GM12892 (cell line): ENCODE results near the gene TRABD2A.

Source experiments
- DNase-seq: peaks from one replicate; pipeline ENCODE4 v3.0.0; 2011; ENCODE audit not compliant: insufficient read length
- FAIRE-seq: peaks from 2 replicates; lab custom pipeline; 2011; peaks lifted over from hg19 to GRCh38; lab: Jason Lieb, UNC
- POLR2A ChIP-seq: IDR thresholded peaks from 2 replicates; pipeline ENCODE4 v1.6.1; 2011; ENCODE audit warnings: low read depth, low read length, control low read depth
- POLR2AphosphoS5 ChIP-seq: IDR thresholded peaks from 2 replicates; pipeline ENCODE4 v1.6.1; 2011; ENCODE audit warnings: low read depth, low read length, control low read depth
- TAF1 ChIP-seq: IDR thresholded peaks from 2 replicates; pipeline ENCODE4 v1.6.1; 2011; ENCODE audit warnings: low read depth, mild to moderate bottlenecking, control low read depth, low read length, borderline replicate concordance

TRABD2A gene

DNA sequence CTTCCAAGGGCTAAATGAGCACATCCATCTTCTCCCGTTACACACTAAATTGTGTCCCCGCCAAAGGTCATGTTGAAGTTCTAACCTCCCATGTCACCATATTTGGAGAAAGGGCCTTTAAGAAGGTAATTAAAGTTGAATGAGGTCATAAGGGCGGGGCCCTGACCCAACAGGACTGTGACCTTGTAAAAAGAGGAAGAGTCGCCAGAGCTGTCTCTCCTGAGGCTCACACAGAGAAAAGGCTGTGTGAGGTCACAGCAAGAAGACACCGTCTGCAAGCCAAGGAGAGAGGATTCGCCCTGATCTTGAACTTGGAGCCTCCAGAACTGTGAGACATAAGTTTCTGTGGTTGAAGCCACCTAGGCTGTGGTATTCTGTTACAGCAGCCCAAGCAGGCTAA, 24.1 kb downstream of the TRABD2A start:
- TF ChIP-seq POLR2AphosphoS5 (no peak), POLR2A (no peak), TAF1 (no peak)
- FAIRE-seq: no peak
- no peak for DNase-seq

DNA sequence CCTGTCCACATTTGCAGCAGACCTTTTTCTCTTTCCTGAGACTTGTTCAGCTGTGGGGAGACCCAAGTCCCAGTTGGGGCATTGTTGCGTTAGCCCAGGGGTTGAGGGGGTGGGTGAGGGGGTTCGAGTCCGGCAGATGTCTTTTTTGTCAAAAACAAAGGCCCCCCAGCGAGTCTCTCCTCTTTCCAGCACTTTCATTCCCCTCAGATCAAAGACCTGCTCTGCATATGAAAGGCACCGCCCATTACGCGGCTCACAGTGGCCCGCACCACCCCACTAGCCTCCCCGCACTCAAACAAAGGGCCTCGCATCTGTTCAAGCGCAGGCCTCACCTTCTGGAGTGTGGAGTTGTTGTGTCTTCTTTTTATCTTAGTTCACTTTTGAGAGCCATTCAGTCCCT, 25.2 kb downstream of the TRABD2A start:
- FAIRE-seq (no peak), DNase-seq (no peak)
- TF ChIP-seq TAF1: no peak
- TF ChIP-seq POLR2A: no peak
- TF ChIP-seq POLR2AphosphoS5: no peak

DNA sequence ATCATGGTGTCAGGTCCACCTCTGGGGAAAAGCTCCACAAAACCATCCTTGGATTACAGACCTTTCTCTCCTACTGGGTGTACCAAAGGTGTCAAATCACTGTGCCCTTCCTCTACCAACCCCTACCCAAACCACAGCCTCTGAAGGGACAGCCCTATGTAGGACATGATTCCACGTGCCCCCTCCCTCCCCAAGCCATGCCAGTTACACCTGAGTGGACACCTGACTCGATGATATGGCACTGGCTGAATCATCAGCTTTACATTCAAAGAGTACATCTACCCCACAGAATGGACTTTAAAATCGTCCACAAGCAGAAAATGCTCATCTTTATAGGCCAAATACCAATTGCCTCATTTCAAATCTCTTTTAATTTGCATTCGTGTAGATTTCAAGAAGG, 26.0 kb downstream of the TRABD2A start:
- FAIRE-seq: no peak
- DNase-seq: no peak
- TF ChIP-seq POLR2A (no peak), POLR2AphosphoS5 (no peak), TAF1 (no peak)

DNA sequence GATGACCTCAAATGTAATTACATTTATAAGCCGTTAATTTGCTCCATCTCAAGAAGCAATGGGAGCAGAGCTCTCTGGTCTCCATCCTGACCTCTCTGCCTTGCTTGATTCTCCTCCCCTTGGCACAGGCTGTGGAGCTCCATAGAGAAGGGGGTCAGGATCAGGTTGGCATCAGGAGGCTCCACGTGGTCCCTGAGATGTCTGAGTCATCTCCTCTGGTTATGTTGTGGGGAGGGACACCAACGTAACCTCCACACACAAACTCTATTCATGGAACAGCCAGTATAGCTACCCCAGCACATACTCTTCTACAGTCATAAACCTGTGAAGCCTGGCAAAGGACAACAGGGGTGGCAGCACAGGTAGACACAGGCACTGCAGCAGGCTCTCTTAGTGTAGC, 29.0 kb downstream of the TRABD2A start:
- FAIRE-seq: no peak
- TF ChIP-seq POLR2A (no peak), POLR2AphosphoS5 (no peak), TAF1 (no peak)

DNA sequence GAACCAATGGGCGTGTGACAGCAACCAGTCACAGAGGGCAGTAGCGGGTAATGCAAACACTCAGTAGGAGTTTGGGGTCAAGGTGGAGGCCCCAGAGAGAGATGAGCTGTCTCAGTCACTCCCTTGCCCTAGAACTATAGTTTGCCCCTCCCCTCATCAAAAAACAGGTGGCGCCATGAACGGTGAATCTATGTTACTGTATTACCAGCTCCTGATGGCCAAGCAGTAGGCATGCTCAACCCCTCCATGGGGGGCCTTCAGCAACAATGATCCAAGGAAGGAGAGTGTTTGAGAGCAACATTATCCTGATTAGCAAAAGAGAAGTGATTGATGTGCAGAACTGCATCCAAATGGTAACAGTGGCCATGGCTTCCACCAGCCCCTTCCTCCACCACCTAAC, 30.4 kb downstream of the TRABD2A start:
- DNase-seq (no peak), FAIRE-seq (no peak)
- TF ChIP-seq POLR2AphosphoS5 (no peak), TAF1 (no peak), POLR2A (no peak)

More for the DNA sequence above, 29.0 kb downstream of the TRABD2A start:
- DNase-seq: no peak

DNA sequence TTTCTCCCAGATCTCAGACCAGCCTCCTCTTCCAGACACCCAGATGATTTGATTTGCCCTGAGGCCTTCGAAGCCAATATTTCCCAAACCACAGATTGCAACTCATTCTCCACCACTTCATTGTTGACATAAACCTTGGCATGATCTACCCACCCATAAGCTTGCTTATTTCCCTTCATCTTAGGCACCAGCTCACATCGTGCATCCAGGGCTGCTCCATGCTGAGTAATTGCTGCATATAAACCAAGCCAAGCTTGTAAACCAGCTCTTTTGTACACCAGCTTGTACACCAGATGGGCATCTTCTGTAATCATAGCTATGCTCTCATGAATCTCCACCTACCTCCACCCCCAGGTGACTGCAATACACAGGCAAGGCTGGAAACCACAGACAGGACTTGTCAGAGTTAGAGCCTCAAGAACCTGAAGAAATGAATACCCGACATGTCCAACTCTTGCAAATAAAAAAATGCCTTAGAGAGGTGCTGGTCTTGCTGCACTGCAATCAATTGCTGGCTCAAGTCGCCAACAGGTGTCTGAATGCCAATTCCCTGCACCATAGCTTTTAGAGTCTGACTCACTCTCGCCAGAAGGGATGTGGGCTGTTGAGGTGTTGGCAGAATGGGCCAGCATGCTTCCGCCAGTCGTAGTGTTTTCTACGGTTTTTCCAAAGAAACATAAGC, 31.5 kb downstream of the TRABD2A start:
- TF ChIP-seq POLR2AphosphoS5 (no peak), TAF1 (no peak), POLR2A (no peak)
- no peak for FAIRE-seq
- DNase-seq: no peak

DNA sequence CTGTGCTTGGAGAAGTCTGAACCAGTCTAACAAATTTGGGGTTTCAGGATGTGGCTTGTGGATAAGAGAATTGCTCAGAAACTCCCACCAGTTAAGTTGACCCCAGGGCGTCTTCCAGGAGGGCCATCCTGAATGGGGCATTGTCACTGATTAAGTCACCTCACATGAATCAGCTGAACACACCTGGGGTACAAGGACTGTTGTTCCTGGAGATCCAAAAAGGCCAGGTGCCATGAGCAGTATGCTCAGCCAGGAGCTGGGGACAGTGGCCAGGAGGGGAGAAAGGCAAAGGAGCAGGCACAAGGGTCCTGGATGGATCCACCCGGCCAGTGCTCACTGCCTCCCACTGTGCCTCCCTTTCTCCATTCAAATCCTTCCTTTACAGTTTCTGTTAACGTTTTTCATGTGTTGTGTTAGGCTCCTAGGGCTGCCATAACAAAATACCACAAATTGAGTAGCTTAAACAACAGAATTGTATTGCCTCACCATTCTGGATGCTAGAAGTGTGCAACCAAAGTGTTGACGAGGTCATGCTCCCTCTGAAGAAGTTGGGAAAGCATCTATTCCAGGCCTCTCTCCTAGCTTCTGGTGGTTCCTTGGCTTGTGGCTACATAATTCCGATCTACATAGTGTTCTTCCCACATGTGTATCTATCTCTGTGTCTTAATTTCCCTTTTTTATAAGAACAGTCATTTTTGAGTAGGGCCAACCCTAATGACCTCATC, 33.4 kb downstream of the TRABD2A start:
- no peak for TF ChIP-seq TAF1
- no peak for TF ChIP-seq POLR2A
- TF ChIP-seq POLR2AphosphoS5: no peak
- FAIRE-seq (no peak), DNase-seq (no peak)

DNA sequence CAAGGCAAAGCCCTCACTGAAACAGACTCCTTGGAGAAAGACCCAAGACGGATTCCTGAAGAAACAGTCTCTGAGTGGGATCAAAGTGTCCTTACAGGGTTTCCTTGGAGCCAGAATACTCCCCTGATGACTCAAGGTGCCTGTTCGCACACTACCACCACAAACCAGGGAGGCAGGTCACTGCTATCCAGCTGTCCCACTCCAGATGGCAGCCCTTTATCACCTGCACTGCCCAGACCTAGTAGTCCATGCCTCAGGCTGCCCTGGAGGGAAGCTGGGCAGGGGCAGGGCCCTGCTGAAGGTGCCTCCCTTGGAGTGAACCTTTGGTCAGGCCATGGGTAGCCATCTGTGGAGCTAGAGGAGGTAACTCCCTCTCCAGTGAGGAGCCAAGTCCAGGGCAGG, 34.1 kb downstream of the TRABD2A start:
- FAIRE-seq: no peak
- no peak for TF ChIP-seq POLR2AphosphoS5
- TF ChIP-seq POLR2A: no peak
- TF ChIP-seq TAF1: no peak
- DNase-seq: no peak

DNA sequence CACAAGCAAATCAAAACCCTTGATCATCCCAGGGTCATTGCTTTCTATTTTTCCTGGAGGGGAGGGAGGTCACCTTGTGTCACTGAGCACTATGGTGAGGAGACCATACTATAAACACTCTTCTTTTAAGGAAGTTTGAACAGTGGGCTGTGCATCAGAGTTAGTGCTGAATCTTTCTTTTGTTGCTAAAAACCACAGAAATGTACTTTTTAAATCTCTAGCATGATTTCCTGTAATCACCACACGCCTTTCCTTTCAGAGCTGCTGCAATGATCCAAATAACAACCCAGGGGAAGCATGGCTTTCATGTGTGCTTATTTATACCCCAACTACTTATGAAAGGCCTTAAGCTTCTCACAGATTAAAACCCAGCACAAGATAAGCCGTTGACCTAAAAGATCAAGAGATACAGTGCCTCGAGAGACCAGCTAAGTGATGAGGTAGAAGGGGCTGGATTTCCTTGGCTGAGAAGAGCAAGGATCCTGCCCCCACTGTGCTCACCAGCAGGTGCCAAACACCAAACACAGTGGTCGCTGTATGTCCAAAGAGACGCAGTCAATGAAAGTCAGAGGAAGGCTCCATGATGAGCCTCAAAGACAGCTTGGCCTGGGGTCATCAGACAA, 34.7 kb downstream of the TRABD2A start:
- TF ChIP-seq POLR2AphosphoS5 (no peak), POLR2A (no peak), TAF1 (no peak)
- DNase-seq (no peak), FAIRE-seq (no peak)

DNA sequence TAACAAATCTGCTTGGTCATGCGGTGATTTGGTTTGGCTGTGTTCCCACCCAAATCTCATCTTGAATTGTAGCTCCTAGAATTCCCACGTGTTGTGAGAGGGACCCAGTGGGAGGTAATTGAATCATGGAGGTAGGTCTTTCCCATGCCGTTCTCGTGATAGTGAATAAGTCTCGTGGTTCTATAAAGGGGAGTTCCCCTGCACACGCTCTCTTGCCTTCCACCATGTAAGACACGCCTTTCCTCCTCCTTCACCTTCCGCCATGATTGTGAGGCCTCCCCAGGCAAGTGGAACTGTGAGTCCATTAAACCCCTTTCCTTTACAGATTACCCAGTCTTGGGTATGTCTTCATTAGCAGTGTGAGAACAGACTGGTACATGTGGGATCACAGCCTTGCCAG, 36.7 kb downstream of the TRABD2A start:
- FAIRE-seq (no peak), DNase-seq (no peak)
- no peak for TF ChIP-seq POLR2A
- TF ChIP-seq POLR2AphosphoS5: no peak
- no peak for TF ChIP-seq TAF1

DNA sequence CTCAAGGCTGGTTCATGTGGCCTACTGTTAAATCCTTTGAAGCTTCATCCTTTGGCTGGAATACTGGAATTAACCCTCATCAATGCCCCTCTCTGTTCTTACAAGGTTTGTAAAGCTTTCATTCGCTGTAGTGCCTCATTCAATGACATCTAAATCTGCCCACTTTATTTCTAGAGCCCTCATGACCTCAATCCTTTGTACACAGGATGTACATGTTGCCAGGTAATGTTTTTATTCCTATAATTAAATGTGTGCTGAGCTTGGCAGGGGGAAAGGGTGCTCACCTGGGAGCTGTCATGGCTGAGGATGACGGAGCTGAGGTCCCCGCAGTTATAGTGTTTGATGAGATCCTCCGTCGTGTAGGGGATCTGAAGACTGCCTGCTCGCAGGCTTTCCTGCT, 39.3 kb downstream of the TRABD2A start:
- TF ChIP-seq POLR2AphosphoS5 (no peak), POLR2A (no peak), TAF1 (no peak)
- DNase-seq (no peak), FAIRE-seq (no peak)
